GM19463 (cell line): ENCODE data around the gene MTX3.

Experiments
- ATAC-seq: cut with Tn5 transposase; IDR thresholded peaks from one replicate; pipeline ENCODE4 v1.9.1; 2021; ENCODE audit warnings: mild to moderate bottlenecking, moderate library complexity; ENCODE audit not compliant: unreplicated experiment

MTX3 gene

DNA sequence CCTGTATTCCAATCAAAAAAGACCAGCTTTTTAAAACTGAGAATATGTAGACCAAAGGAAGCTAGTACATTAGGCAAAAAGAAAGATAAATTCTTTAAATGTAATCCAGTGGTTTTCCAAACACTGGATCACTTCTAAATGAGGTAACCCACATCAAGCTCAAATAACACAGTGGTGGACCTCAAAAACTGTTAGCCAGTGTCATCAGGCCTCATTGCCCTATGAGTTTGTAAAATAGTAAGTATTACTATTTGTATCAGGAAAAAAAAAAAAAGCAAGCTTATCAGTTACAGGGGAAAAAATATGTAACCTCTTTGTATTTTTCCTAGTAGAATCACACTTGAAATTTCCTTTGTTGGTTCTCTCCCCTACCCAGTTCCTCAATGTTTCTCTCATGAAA lies 6.7 kb downstream of the MTX3 start:
- ATAC-seq: no peak

- no peak for ATAC-seq
Measured at GRCh38 chr5:79983618-79984017, 7.4 kb downstream of the MTX3 start.

DNA sequence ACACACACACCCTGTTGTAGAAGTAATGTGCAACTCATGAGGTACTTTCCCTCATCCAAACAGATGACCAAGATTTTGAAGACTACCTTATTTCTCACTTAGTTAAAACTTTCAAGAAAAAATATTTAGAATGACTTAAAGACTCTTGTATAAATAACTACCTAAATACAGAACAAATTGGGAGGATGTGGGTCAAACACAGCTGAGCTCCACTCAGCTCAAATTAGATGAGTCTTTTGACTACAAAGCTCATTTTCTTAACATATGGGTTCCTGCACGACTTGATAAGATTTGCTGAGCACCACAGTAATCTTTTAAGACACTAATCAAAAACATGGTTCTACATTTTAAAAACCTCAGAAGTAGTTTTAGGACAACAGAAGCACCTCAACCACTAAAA lies 8.9 kb downstream of the MTX3 start:
- no peak for ATAC-seq

DNA sequence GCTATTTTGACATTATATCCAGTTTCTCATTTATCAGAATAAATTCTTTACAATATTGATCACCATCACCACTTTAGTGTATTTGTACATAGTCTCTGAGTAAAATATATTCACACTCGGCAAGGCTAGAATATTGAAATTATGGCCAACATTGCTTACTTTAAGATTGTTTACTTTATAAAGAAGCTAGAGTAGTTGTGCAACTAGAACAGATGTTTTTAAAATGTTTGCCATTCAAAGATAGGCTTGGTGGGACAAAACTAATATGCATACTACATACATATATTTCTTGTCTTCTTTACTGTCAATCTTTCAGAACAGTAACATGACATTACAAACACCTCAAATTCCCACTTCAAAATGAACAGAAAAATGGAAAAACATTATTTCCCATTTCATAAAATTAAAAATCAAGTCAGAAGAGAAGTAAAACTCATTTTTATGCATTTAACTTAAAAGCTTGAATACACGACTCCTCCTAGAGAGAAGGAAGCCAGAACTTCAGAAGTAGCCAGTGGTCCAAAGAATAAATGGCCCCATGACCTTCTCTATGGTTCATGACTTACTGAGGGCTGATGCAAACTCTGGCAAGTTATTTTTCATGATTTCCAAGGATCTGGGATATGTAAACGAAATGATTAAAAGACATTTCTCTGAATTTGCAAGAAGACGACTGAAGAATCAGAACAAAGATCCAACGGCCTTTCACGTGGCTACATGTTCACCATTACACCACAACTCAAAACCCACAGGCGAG lies 14.1 kb downstream of the MTX3 start:
- ATAC-seq: no peak

DNA sequence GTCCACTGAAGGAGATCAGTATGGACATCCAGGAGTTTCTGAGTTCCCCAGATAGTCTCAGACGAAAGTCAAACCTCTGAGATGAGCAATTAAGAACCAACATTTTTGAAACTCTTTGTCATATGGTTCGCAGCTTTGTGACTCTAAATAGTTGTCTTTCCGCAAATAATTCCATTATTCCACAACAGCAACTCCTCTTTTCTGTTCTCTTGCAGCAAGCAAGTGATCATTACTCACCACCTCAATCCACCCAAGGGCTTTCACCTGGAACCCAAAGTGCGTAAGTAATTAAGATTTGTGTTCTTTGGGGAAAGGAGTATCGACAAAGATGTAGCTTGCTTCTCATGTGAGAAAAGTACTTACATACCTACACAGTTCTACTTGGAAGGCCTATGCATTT lies 15.6 kb downstream of the MTX3 start:
- no peak for ATAC-seq

- no peak for ATAC-seq
Measured at GRCh38 chr5:79974886-79975285, 16.2 kb downstream of the MTX3 start.

GRCh38 chr5:79973996-79974395 lies 17.1 kb downstream of the MTX3 start:
- no peak for ATAC-seq

DNA sequence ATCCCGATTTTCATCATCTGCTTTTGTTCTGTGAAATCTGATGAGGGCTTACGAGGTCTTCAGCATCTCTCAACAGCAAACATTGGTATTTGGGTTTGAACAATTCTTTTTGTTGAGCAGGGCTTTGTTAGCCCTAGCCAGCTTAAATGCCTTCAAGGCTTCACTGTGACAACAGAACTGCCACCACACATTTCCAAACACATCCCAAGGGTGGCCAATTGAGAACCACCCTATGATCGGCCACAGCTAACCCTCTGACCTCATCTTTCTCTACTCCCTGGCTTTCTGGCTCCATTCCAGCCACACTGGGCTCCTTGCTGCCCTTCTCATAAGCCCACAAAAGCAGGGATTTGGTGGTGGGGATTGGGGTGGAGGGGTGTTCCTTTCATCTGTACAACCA lies 17.6 kb downstream of the MTX3 start:
- ATAC-seq: no peak

- no peak for ATAC-seq
Measured at GRCh38 chr5:79971156-79971555, 19.9 kb downstream of the MTX3 start.

DNA sequence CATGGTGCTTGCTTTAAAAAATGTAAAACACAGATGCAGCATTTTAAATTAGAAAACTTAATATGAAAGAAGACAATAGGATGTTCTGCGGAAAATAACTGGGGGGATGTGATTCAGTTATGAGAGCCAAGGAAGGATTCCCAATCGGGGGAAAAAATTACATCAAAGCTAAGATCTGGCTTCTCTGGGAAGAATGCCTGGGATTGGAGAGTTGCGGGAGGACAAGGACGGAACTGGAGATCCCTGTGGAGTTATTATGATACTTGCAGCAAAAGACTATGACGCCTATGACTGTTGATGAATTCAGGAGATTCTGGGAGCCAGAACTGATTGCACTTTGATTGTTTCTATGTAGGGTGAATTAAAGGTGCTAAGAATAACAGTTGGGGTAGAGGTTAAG lies 24.6 kb downstream of the MTX3 start:
- ATAC-seq: no peak

- no peak for ATAC-seq
Measured at GRCh38 chr5:79964136-79964535, 26.9 kb downstream of the MTX3 start.

- no peak for ATAC-seq
Measured at GRCh38 chr5:79963261-79964061, 27.6 kb downstream of the MTX3 start.

- no peak for ATAC-seq
Measured at GRCh38 chr5:79962575-79963222, 28.4 kb downstream of the MTX3 start.

DNA sequence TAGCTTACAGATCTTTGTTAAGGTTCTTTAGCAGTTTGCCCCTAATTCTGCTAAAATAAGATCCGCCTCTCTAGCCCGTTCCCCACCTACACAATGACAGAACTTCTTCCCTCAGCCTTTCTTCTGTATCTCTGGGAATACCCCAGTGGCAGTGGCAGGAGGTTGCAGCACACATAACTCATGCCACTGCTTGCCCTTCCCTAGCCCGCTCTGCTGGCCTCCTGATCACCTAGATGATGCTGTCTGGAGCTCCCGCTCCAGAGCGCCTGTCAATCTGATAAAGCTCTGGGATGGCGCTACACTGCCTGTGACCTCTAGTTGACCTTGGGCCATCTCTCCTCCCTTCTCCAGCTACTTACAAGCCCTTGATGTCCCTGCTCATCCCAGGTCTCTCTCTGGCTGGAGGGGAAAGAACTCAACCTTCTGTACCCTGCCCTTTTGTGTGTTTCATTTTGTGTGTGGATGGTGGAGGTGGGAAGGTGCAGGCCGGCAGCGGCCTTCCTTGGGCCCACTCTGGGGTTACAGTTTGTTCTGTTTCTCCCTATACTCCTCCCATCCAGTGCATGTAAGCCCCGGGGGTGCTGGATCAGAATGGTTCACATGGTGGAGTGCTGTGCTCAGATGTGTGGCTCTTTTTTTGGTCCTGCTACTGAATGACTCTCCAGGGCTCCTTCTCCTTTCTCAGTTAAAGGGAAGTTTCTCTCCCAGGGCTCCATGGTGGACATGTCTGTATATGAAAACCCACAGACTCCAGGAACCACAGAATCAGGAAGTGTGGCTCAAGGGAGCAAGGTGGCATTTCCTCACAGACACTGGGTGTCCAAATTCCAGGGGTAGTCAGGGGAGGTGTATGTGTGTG lies 29.1 kb downstream of the MTX3 start:
- ATAC-seq: no peak

DNA sequence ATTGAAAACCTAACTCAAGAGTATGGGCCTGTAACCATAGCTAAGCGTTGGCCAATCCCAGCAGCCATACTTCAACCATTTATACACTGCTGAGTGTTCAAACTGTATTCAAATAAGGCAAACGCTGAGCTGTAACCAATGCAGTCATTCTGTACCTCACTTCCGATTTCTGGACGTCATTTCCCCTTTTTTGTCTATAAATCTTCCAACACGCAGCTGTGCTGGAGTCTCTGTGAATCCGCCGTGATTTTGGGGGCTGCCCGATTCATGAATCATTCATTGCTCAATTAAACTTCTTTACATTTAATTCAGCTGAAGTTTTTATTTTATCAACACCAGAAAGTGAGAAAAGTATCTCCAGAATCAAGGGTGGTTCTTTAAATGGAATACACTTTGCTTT lies 31.7 kb downstream of the MTX3 start:
- no peak for ATAC-seq

- ATAC-seq: no peak
Measured at GRCh38 chr5:79955941-79956670, 35.0 kb downstream of the MTX3 start.

GRCh38 chr5:79955356-79955895 lies 35.6 kb downstream of the MTX3 start:
- no peak for ATAC-seq

DNA sequence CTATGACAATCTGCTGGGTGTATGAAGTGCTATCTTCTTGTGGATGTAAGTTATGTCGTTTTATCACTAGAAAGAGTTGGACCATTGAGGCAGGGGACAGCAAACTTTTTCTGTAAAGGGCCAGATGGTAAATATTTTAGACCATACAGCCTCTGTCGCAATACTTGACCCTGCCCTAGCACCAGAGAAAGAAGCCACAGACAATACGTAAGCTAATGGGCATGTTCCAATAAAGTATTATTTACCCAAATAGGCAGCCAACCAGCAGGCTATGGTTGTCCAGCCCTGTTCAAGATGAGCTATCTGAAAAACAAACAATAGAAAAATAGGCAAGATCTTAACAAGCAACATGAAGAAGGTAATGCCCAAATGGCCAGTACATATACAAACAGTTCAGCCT lies 36.4 kb downstream of the MTX3 start:
- no peak for ATAC-seq

GRCh38 chr5:79947567-79947966 lies 43.5 kb downstream of the MTX3 start:
- ATAC-seq: no peak

GRCh38 chr5:79938468-79938867 lies 52.6 kb downstream of the MTX3 start:
- ATAC-seq: no peak
